HTR-8/SVneo (cell line): ENCODE data around the gene LMAN2L.

Source experiments
- DNase-seq: peaks from one replicate; pipeline ENCODE4 v3.0.0; 2011; ENCODE audit warnings: low spot score, mixed read lengths; ENCODE audit not compliant: insufficient read length
- FAIRE-seq: peaks from 2 replicates; lab custom pipeline; 2011; peaks lifted over from hg19 to GRCh38; lab: Jason Lieb, UNC

Gene LMAN2L

GRCh38 chr2:96760986-96761832 is 21.3 kb upstream of the LMAN2L start:
- DNase-seq (no peak), FAIRE-seq (peak; percentile 60)

GRCh38 chr2:96760036-96760985 is 20.4 kb upstream of the LMAN2L start, which contains the start of gene CNNM4:
TSS of gene CNNM4 (plus strand) at chr2:96760902. CDS start at chr2:96761000, 98 bp downstream.
- DNase-seq: peak; percentile 99
- peak; percentile 88 for FAIRE-seq

- no peak for DNase-seq
- FAIRE-seq: peak; percentile 40
Measured at GRCh38 chr2:96759548-96759947, 19.7 kb upstream of the LMAN2L start.

GRCh38 chr2:96758987-96759386 is 19.1 kb upstream of the LMAN2L start:
- FAIRE-seq (no peak), DNase-seq (no peak)

- FAIRE-seq (no peak), DNase-seq (no peak)
Measured at GRCh38 chr2:96757477-96757860, 17.6 kb upstream of the LMAN2L start.

GRCh38 chr2:96756788-96757476 is 17.1 kb upstream of the LMAN2L start:
- DNase-seq (peak; percentile 44), FAIRE-seq (peak; percentile 64)

- no peak for FAIRE-seq
Measured at GRCh38 chr2:96754317-96754716, 14.5 kb upstream of the LMAN2L start.

GRCh38 chr2:96753661-96754282 is 13.9 kb upstream of the LMAN2L start:
- DNase-seq: no peak
- peak; percentile 36 for FAIRE-seq

More at GRCh38 chr2:96754317-96754716, 14.5 kb upstream of the LMAN2L start:
- DNase-seq: no peak

GRCh38 chr2:96751800-96752199 is 11.9 kb upstream of the LMAN2L start:
- FAIRE-seq (no peak), DNase-seq (no peak)

GRCh38 chr2:96747061-96747617 is 7.3 kb upstream of the LMAN2L start:
- FAIRE-seq: no peak

GRCh38 chr2:96739076-96739632 is 710 bp downstream of the LMAN2L start:
- DNase-seq: no peak
- FAIRE-seq: no peak

More at GRCh38 chr2:96747061-96747617, 7.3 kb upstream of the LMAN2L start:
- DNase-seq: no peak

GRCh38 chr2:96737831-96738230 is 2.0 kb downstream of the LMAN2L start:
- FAIRE-seq: no peak
- no peak for DNase-seq

- no peak for FAIRE-seq
- DNase-seq: no peak
Measured at GRCh38 chr2:96737251-96737650, 2.6 kb downstream of the LMAN2L start.

- FAIRE-seq: no peak
- DNase-seq: no peak
Measured at GRCh38 chr2:96734880-96735583, 4.8 kb downstream of the LMAN2L start.

- FAIRE-seq (no peak), DNase-seq (no peak)
Measured at GRCh38 chr2:96733931-96734330, 5.9 kb downstream of the LMAN2L start.

- no peak for FAIRE-seq
Measured at GRCh38 chr2:96730212-96730611, 9.7 kb downstream of the LMAN2L start.

GRCh38 chr2:96729748-96730147 is 10.1 kb downstream of the LMAN2L start:
- no peak for FAIRE-seq

More at GRCh38 chr2:96730212-96730611, 9.7 kb downstream of the LMAN2L start:
- DNase-seq: no peak

GRCh38 chr2:96727431-96727830 is 12.4 kb downstream of the LMAN2L start:
- DNase-seq: no peak
- FAIRE-seq: no peak

More at GRCh38 chr2:96729748-96730147, 10.1 kb downstream of the LMAN2L start:
- DNase-seq: no peak
